HG03060 (cell line): ENCODE measurements around the gene EIF4G3.
A peak's percentile ranks its signal among the peaks of the same experiment; 100 is the strongest.
"Not testable (repeated sequence)": the region's sequence is repeated elsewhere in the genome, so short reads cannot be mapped to it uniquely, and the experiment has no call there.

Experiments
- ATAC-seq: cut with Tn5 transposase; IDR thresholded peaks from one replicate; pipeline ENCODE4 v1.9.1; 2021; ENCODE audit warnings: low read depth, moderate number of reproducible peaks; ENCODE audit not compliant: unreplicated experiment

Gene EIF4G3

GRCh38 chr1:20974069-20974468 lies 202.6 kb downstream of the EIF4G3 start:
- no peak for ATAC-seq

- ATAC-seq = no peak
Measured at GRCh38 chr1:20972855-20973254, 203.8 kb downstream of the EIF4G3 start.

- ATAC-seq = peak; percentile 53
Measured at GRCh38 chr1:20964540-20965484, 211.9 kb downstream of the EIF4G3 start.

- ATAC-seq = no peak
Measured at GRCh38 chr1:20962576-20963258, 214.0 kb downstream of the EIF4G3 start.

GRCh38 chr1:20958430-20958829 lies 218.3 kb downstream of the EIF4G3 start:
- ATAC-seq = no peak

GRCh38 chr1:20956272-20956671 lies 220.4 kb downstream of the EIF4G3 start:
- no peak for ATAC-seq

GRCh38 chr1:20950679-20951078 lies 226.0 kb downstream of the EIF4G3 start:
- no peak for ATAC-seq

- no peak for ATAC-seq
Measured at GRCh38 chr1:20949871-20950590, 226.7 kb downstream of the EIF4G3 start.

- ATAC-seq = no peak
Measured at GRCh38 chr1:20948101-20948500, 228.6 kb downstream of the EIF4G3 start.

GRCh38 chr1:20947409-20947808 lies 229.3 kb downstream of the EIF4G3 start:
- ATAC-seq = no peak

GRCh38 chr1:20936621-20937020 lies 240.1 kb downstream of the EIF4G3 start:
- no peak for ATAC-seq

- no peak for ATAC-seq
Measured at GRCh38 chr1:20936216-20936615, 240.5 kb downstream of the EIF4G3 start.

GRCh38 chr1:20935717-20936116 lies 241.0 kb downstream of the EIF4G3 start:
- no peak for ATAC-seq

- ATAC-seq = no peak
Measured at GRCh38 chr1:20932437-20932977, 244.2 kb downstream of the EIF4G3 start.

- no peak for ATAC-seq
Measured at GRCh38 chr1:20931930-20932436, 244.7 kb downstream of the EIF4G3 start.

GRCh38 chr1:20930427-20930826 lies 246.3 kb downstream of the EIF4G3 start:
- ATAC-seq = no peak

GRCh38 chr1:20928146-20928545 lies 248.6 kb downstream of the EIF4G3 start:
- no peak for ATAC-seq

GRCh38 chr1:20921285-20921684 lies 255.4 kb downstream of the EIF4G3 start:
- no peak for ATAC-seq

- ATAC-seq = no peak
Measured at GRCh38 chr1:20913242-20913641, 263.5 kb downstream of the EIF4G3 start.

- not testable (repeated sequence) for ATAC-seq
Measured at GRCh38 chr1:20907526-20907925, 269.2 kb downstream of the EIF4G3 start.

GRCh38 chr1:20903437-20903836 lies 273.3 kb downstream of the EIF4G3 start:
- no peak for ATAC-seq
